Panc1 (cell line): ENCODE data around the gene ITFG1. TPM values are rescaled to one million over a fixed set of nuclear protein-coding genes. Genes with fewer than 3 reads are reported as not detected.

ENCODE experiments used
- ATAC-seq: fragments of 200-7000 bp; cut with Tn5 transposase; 2 replicates; pipeline ENCODE4 v1.9.1; 2020; ENCODE audit warnings: mild to moderate bottlenecking, moderate library complexity
- BruUV-seq: library from RNA; stranded (reverse); fragments of 400-500 nt; replicated peaks from 2 replicates; lab custom pipeline; 2021; lab: Mats Ljungman, UMichigan
- CTCF ChIA-PET: fragments of 300-600 bp; sonication (Branson Sonifier 250); formaldehyde crosslinking; loops from one replicate; lab custom pipeline; 2022; ENCODE audit warnings: antibody characterized with exemption; lab: Charles Lee
- POLR2A ChIA-PET: fragments of 300-600 bp; sonication (Branson Sonifier 250); formaldehyde crosslinking; loops from one replicate; lab custom pipeline; 2022; ENCODE audit warnings: antibody characterized with exemption; lab: Charles Lee
- DNase-seq: peaks from one replicate; pipeline ENCODE4 v3.0.0-alpha.2; 2010; ENCODE audit warnings: low read depth, low spot score
- H3K27ac ChIP-seq: 2 replicates; pipeline ENCODE4 v1.5.1; 2011; ENCODE audit warnings: mild to moderate bottlenecking, low read length, inconsistent platforms
- H3K27me3 ChIP-seq: fragments of 200-500 bp; sonication (Bioruptor generic); 2 replicates; pipeline ENCODE4 v1.6.0; 2014; ENCODE audit warnings: low read length, inconsistent platforms; ENCODE audit not compliant: control insufficient read depth, insufficient read depth
- H3K36me3 ChIP-seq: fragments of 200-500 bp; sonication (Bioruptor generic); 2 replicates; pipeline ENCODE4 v1.5.1; 2014; ENCODE audit warnings: inconsistent platforms, mild to moderate bottlenecking, low read length, moderate library complexity; ENCODE audit not compliant: control insufficient read depth, insufficient read depth
- H3K4me1 ChIP-seq: 2 replicates; pipeline ENCODE4 v1.5.1; 2011; ENCODE audit warnings: inconsistent platforms, mild to moderate bottlenecking, low read length, moderate library complexity; ENCODE audit not compliant: control insufficient read depth, insufficient read depth
- H3K4me3 ChIP-seq, 2 experiments: 2 replicates each; pipeline ENCODE4 v1.5.1; 2011 to 2012; ENCODE audit warnings: low read depth in 2 of 2, low read length in 2 of 2, mild to moderate bottlenecking in 2 of 2, inconsistent platforms in 1 of 2, moderate library complexity in 1 of 2
- H3K9me3 ChIP-seq: fragments of 200-500 bp; sonication (Bioruptor generic); 2 replicates; pipeline ENCODE4 v1.5.1; 2014; ENCODE audit warnings: low read depth, mild to moderate bottlenecking, inconsistent platforms, low read length, moderate library complexity; ENCODE audit not compliant: control insufficient read depth, insufficient read depth
- CTCF ChIP-seq: fragments of 450-650 bp; IDR thresholded peaks from 2 replicates; pipeline ENCODE4 v1.5.1; 2017; ENCODE audit warnings: mild to moderate bottlenecking
- POLR2AphosphoS5 ChIP-seq: IDR thresholded peaks from 2 replicates; pipeline ENCODE4 v1.6.1; 2012; ENCODE audit warnings: mild to moderate bottlenecking, low read depth, low read length, moderate library complexity
- REST ChIP-seq, 2 experiments: IDR thresholded peaks; 2 replicates each; pipeline ENCODE4 v1.6.1; 2011 to 2012; ENCODE audit warnings: low read depth in 2 of 2, control low read depth in 1 of 2, low read length in 1 of 2, mild to moderate bottlenecking in 1 of 2, moderate library complexity in 1 of 2; ENCODE audit not compliant: insufficient read depth in 1 of 2
- SIN3A ChIP-seq: IDR thresholded peaks from 2 replicates; pipeline ENCODE4 v1.6.1; 2012; ENCODE audit warnings: low read depth, mild to moderate bottlenecking, low read length, moderate library complexity, borderline replicate concordance; ENCODE audit not compliant: insufficient read depth
- TCF7L2 ChIP-seq: IDR thresholded peaks from 2 replicates; pipeline ENCODE4 v1.6.1; 2011; ENCODE audit warnings: mild to moderate bottlenecking, low read depth, low read length, inconsistent platforms
- in situ Hi-C: cut with HindIII; loops from 2 replicates; pipeline ENCODE4 v1.10.0; 2016; ENCODE audit warnings: low sequenced_read_pairs, low pct_unique_long_range_greater_than_20kb
- intact Hi-C: fragments of 100-400 bp; cut with micrococcal nuclease; formaldehyde crosslinking; loops from one replicate; pipeline ENCODE4 v1.10.0; 2022; ENCODE audit not compliant: unreplicated experiment
- total RNA-seq: library from RNA; stranded (reverse); gene quantifications from one replicate; pipeline ENCODE4 v1.2.1, GENCODE V29; 2021; ENCODE audit not compliant: unreplicated experiment

The ITFG1 gene
- total RNA-seq, 1 experiment from 2014 or later: 26.5 TPM

GRCh38 chr16:47366228-47366627, 94.6 kb downstream of the ITFG1 start:
- intact Hi-C loops (no loop called here), in situ Hi-C loops (no loop called here)
- no peak overlapping the region for H3K27ac ChIP-seq
- ATAC-seq (no peak), DNase-seq (no peak)
- POLR2A ChIA-PET: no interaction called here
- BruUV-seq: no TSS peak
- no peak for TF ChIP-seq POLR2AphosphoS5
- no peak for TF ChIP-seq SIN3A
- no peak for TF ChIP-seq TCF7L2
- no peak for TF ChIP-seq REST (IDR thresholded peaks at IDR 0.05; ENCODE audit: insufficient read depth in 1 of 2, low read depth in 2 of 2, low read length in 1 of 2)
- H3K36me3 ChIP-seq: no peaks in the 10 kb centered on the region
- CTCF ChIA-PET: no interaction called here
- H3K4me1 ChIP-seq: no peaks in the 10 kb centered on the region
- H3K4me3 ChIP-seq: no peak overlapping the region
- no peaks in the 10 kb centered on the region for H3K27me3 ChIP-seq
- H3K9me3 ChIP-seq: no peaks in the 10 kb centered on the region

- ATAC-seq: no peak
- no peaks in the 10 kb centered on the region for H3K4me1 ChIP-seq
- in situ Hi-C loops (no loop called here), intact Hi-C loops (no loop called here)
- no peaks in the 10 kb centered on the region for H3K9me3 ChIP-seq
- no peaks in the 10 kb centered on the region for H3K27me3 ChIP-seq
- no peak overlapping the region for H3K27ac ChIP-seq
- no TSS peak for BruUV-seq
- no peak overlapping the region for H3K4me3 ChIP-seq
- no peak for TF ChIP-seq POLR2AphosphoS5
- no peak for TF ChIP-seq CTCF
- TF ChIP-seq REST (IDR thresholded peaks at IDR 0.05; ENCODE audit: insufficient read depth in 1 of 2, low read depth in 2 of 2, low read length in 1 of 2): no peak
- no peak for TF ChIP-seq TCF7L2
- no peak for TF ChIP-seq SIN3A
- no peak for DNase-seq
- CTCF ChIA-PET: no interaction called here
- no peaks in the 10 kb centered on the region for H3K36me3 ChIP-seq
- POLR2A ChIA-PET: interaction anchor here (0.6 kb wide), 1 partner anchor 250 kb away, joined by 3 read pairs; no protein-coding TSS in a partner anchor
Observed at GRCh38 chr16:47363761-47364160, 97.1 kb downstream of the ITFG1 start.
